Measurements from ENCODE around the gene PCSK6.
"Not testable (repeated sequence)": the region's sequence is repeated elsewhere in the genome, so short reads cannot be mapped to it uniquely, and the experiment has no call there.

Gene PCSK6

GRCh38 chr15:101434032-101434920, 55.2 kb downstream of the PCSK6 start:
- no peak for DNase-seq

- DNase-seq: no peak
Measured at GRCh38 chr15:101433396-101433795, 56.1 kb downstream of the PCSK6 start.

GRCh38 chr15:101432982-101433381, 56.5 kb downstream of the PCSK6 start:
- DNase-seq: no peak

- no peak for DNase-seq
Measured at GRCh38 chr15:101431748-101432147, 57.8 kb downstream of the PCSK6 start.

- DNase-seq: no peak
Measured at GRCh38 chr15:101431301-101431700, 58.2 kb downstream of the PCSK6 start.

GRCh38 chr15:101429646-101430045, 59.9 kb downstream of the PCSK6 start:
- no peak for DNase-seq

GRCh38 chr15:101429191-101429590, 60.3 kb downstream of the PCSK6 start:
- DNase-seq: no peak

GRCh38 chr15:101428758-101429157, 60.7 kb downstream of the PCSK6 start:
- no peak for DNase-seq

- DNase-seq: no peak
Measured at GRCh38 chr15:101427606-101428487, 61.7 kb downstream of the PCSK6 start.

GRCh38 chr15:101426761-101427333, 62.7 kb downstream of the PCSK6 start:
- no peak for DNase-seq

GRCh38 chr15:101425787-101426365, 63.6 kb downstream of the PCSK6 start:
- DNase-seq: no peak

GRCh38 chr15:101424984-101425383, 64.5 kb downstream of the PCSK6 start:
- DNase-seq: no peak

GRCh38 chr15:101420232-101420631, 69.3 kb downstream of the PCSK6 start:
- no peak for DNase-seq

- not testable (repeated sequence) for DNase-seq
Measured at GRCh38 chr15:101416475-101416874, 73.0 kb downstream of the PCSK6 start.

- no peak for DNase-seq
Measured at GRCh38 chr15:101413239-101413638, 76.3 kb downstream of the PCSK6 start.

- DNase-seq: no peak
Measured at GRCh38 chr15:101411581-101411980, 77.9 kb downstream of the PCSK6 start.

- no peak for DNase-seq
Measured at GRCh38 chr15:101411085-101411484, 78.4 kb downstream of the PCSK6 start.

GRCh38 chr15:101410612-101411011, 78.9 kb downstream of the PCSK6 start:
- DNase-seq: no peak

GRCh38 chr15:101409621-101410020, 79.9 kb downstream of the PCSK6 start:
- DNase-seq: no peak

GRCh38 chr15:101407966-101408775, 81.3 kb downstream of the PCSK6 start:
- no peak for DNase-seq

GRCh38 chr15:101407439-101407838, 82.1 kb downstream of the PCSK6 start:
- DNase-seq: no peak

All from amygdala (tissue), 56 donors.